ENCODE measurements around the gene HNRNPUL2.
"Not testable (repeated sequence)": the region's sequence is repeated elsewhere in the genome, so short reads cannot be mapped to it uniquely, and the experiment has no call there.

HNRNPUL2 gene

GRCh38 chr11:62727165-62727871, at the start of gene HNRNPUL2:
Gene HNRNPUL2 (minus strand): TSS chr11:62727457. CDS start chr11:62727156, 301 bp downstream.
- DNase-seq (ENCODE audit: extremely low read depth, insufficient read length): peak; percentile 100
- H3K36me3 ChIP-seq (ENCODE audit: control insufficient read depth, insufficient read depth, low read length): peaks cover 12% of the 10 kb centered on the region

DNA sequence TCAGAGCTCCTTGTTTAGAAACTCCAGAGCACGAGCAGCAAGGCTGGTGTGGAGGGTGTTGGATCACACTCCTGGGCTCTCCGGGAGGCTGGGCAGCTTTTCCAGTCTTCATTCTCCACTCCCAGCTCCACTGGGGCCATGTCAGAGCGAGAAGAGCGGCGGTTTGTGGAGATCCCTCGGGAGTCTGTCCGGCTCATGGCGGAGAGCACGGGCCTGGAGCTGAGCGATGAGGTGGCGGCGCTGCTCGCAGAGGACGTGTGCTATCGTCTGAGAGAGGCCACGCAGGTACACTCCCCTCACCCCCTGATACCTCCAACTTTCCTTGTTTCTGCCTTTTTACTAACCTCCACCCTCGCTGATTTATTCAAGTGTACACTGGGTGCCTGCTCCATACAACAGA, 48.4 kb upstream of the HNRNPUL2 start:
- TF ChIP-seq, protein P1, sequence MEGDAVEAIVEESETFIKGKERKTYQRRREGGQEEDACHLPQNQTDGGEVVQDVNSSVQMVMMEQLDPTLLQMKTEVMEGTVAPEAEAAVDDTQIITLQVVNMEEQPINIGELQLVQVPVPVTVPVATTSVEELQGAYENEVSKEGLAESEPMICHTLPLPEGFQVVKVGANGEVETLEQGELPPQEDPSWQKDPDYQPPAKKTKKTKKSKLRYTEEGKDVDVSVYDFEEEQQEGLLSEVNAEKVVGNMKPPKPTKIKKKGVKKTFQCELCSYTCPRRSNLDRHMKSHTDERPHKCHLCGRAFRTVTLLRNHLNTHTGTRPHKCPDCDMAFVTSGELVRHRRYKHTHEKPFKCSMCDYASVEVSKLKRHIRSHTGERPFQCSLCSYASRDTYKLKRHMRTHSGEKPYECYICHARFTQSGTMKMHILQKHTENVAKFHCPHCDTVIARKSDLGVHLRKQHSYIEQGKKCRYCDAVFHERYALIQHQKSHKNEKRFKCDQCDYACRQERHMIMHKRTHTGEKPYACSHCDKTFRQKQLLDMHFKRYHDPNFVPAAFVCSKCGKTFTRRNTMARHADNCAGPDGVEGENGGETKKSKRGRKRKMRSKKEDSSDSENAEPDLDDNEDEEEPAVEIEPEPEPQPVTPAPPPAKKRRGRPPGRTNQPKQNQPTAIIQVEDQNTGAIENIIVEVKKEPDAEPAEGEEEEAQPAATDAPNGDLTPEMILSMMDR (IDR thresholded peaks at IDR 0.05; ENCODE audit: insufficient read depth, low read length, poor library complexity, severe bottlenecking): no peak
- Histone ChIP-seq H3K36me3 (ENCODE audit: control insufficient read depth, insufficient read depth, low read length) (peaks cover 12% of the 10 kb centered on the region), H3K4me3 (replicated peaks; ENCODE audit: low read depth, low read length) (no peak overlapping the region), H3K27me3 (replicated peaks; ENCODE audit: control insufficient read depth, insufficient read depth, low read length) (no peaks in the 10 kb centered on the region)
- no peak for DNase-seq (ENCODE audit: extremely low read depth, insufficient read length)

More at GRCh38 chr11:62727165-62727871, at the start of gene HNRNPUL2:
- no peaks in the 10 kb centered on the region for H3K27me3 ChIP-seq (replicated peaks; ENCODE audit: control insufficient read depth, insufficient read depth, low read length)
- TF ChIP-seq, protein P1 (IDR thresholded peaks at IDR 0.05; ENCODE audit: insufficient read depth, low read length, poor library complexity, severe bottlenecking): no peak
- H3K4me3 ChIP-seq (replicated peaks; ENCODE audit: low read depth, low read length): peak within 1 kb of the TSS; percentile 94

GRCh38 chr11:62774407-62774806, 47.1 kb upstream of the HNRNPUL2 start:
- Histone ChIP-seq H3K36me3 (ENCODE audit: control insufficient read depth, insufficient read depth, low read length) (peaks cover 12% of the 10 kb centered on the region), H3K27me3 (replicated peaks; ENCODE audit: control insufficient read depth, insufficient read depth, low read length) (no peaks in the 10 kb centered on the region), H3K4me3 (replicated peaks; ENCODE audit: low read depth, low read length) (no peak overlapping the region)
- no peak for DNase-seq (ENCODE audit: extremely low read depth, insufficient read length)
- TF ChIP-seq, protein P1 (IDR thresholded peaks at IDR 0.05; ENCODE audit: insufficient read depth, low read length, poor library complexity, severe bottlenecking): no peak

DNA sequence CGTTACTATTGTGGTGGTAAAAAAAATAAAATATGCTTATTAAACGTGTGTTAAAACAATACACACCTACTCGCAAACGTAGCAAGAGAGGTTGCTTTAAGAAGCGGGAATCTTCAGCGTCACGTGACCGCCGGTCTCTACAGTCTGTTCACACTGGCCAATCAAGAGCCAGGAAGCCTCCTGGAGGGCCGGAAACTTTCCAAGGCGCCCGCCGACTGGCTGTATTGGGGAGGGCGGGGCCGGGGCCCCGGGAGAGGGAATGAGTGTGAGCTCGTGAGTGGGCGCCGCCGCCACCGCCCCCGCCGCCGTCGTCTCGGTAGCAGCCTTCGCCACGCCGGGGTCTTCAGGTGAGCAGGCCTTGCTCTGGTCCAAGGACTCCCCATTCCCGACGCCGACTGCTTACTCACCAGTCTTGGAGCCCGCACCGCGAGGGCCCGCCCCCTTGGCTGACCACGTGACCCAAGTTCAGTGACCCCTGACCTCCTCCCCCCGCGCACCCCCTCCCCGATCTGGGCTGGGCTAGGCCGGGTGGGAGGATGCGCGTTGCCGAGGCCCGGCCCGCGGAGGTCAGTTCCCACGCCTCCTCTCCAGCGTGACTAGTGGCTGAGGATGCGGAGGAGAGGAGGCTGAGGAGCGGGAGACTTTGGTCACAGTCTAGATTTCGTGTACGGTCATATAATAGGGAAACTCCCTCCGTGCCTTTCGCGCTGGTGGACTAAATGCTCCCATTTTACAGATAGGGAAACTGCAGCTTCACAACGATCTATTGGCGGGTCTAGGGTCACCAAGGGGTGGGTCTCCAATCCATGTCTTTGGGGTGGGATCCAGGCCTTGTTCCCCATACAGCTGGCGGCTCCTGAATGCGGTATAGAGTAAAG, 44.1 kb upstream of the HNRNPUL2 start, which contains the start of gene TAF6L:
TSS of gene TAF6L (plus strand) at position 253 of the 878 bp plus-strand sequence. CDS start 4,388 bp downstream, outside the sequence.
- no peaks in the 10 kb centered on the region for H3K27me3 ChIP-seq (replicated peaks; ENCODE audit: control insufficient read depth, insufficient read depth, low read length)
- H3K4me3 ChIP-seq (replicated peaks; ENCODE audit: low read depth, low read length): peak within 1 kb of the TSS; percentile 78
- TF ChIP-seq, protein P1 (IDR thresholded peaks at IDR 0.05; ENCODE audit: insufficient read depth, low read length, poor library complexity, severe bottlenecking): no peak
- peak; percentile 92 for DNase-seq (ENCODE audit: extremely low read depth, insufficient read length)
- peaks cover 6% of the 10 kb centered on the region for H3K36me3 ChIP-seq (ENCODE audit: control insufficient read depth, insufficient read depth, low read length)

DNA sequence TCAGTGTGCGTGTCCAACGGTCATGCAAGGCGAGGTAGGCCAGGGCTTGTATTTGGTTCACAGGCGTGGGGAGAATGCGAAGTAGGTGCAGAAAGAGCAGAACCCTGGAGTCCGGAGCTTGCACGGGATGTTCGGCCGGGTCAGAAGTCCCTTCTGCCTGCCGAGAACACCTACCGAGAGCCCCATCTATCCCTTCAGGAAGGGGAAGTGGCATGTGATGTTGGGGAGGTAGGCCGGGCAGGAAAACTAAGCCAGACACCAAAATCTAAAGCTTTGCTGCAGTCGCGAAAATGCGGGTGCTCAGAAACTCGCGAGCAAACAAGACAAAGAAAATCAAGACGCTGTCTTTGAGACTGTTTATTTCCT, 43.5 kb upstream of the HNRNPUL2 start:
- Histone ChIP-seq H3K27me3 (replicated peaks; ENCODE audit: control insufficient read depth, insufficient read depth, low read length) (no peaks in the 10 kb centered on the region), H3K4me3 (replicated peaks; ENCODE audit: low read depth, low read length) (peak overlapping the region; percentile 78), H3K36me3 (ENCODE audit: control insufficient read depth, insufficient read depth, low read length) (peaks cover 3% of the 10 kb centered on the region)
- TF ChIP-seq, protein P1 (IDR thresholded peaks at IDR 0.05; ENCODE audit: insufficient read depth, low read length, poor library complexity, severe bottlenecking): no peak
- DNase-seq (ENCODE audit: extremely low read depth, insufficient read length): peak; percentile 62

- not testable (repeated sequence) for H3K4me3 ChIP-seq (replicated peaks; ENCODE audit: low read depth, low read length); H3K36me3 ChIP-seq (ENCODE audit: control insufficient read depth, insufficient read depth, low read length); DNase-seq (ENCODE audit: extremely low read depth, insufficient read length); H3K27me3 ChIP-seq (replicated peaks; ENCODE audit: control insufficient read depth, insufficient read depth, low read length)
Observed at GRCh38 chr11:62760867-62761227, 33.6 kb upstream of the HNRNPUL2 start.
